ENCODE data around the gene SHISAL2B. TPM values are rescaled to one million over a fixed set of nuclear protein-coding genes. Genes with fewer than 3 reads are reported as not detected.

SHISAL2B gene
- total RNA-seq, 1 experiment from 2014 or later, result 15.2 TPM

DNA sequence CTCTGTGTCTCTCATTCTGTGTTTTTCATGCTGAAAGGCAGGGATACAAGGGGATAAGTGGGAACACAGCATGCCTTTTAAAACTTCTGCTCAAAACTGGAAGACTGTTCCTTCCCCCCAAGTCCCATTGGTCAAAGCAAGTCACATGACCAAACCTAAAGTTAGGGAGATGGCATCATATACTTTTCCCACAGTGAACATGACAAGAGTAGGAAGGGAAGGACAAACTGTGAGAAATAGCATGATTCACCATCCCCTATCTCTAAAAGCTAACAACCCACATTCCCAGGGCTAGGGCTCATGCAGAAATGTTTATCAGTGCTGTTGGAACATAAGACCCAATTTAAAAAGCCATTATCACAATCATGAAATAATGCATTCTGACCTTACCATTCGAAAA is 24.2 kb upstream of the SHISAL2B start:
- Mint-ChIP-seq H3K36me3 (no peaks in the 10 kb centered on the region), H3K27me3 (ENCODE audit: low read depth) (no peaks in the 10 kb centered on the region), H3K4me1 (peaks cover 15% of the 10 kb centered on the region), H3K4me3 (no peak overlapping the region), H3K9me3 (no peaks in the 10 kb centered on the region), H3K27ac (no peak overlapping the region)
- DNase-seq (ENCODE audit: low spot score) (no peak), ATAC-seq (no peak)
- CTCF ChIA-PET, result no interaction called here
- POLR2A ChIA-PET, result no interaction called here
- TF ChIP-seq NFATC4 (CRISPR knock-in tag; IDR thresholded peaks at IDR 0.05), result no peak
- TF ChIP-seq, protein P1, sequence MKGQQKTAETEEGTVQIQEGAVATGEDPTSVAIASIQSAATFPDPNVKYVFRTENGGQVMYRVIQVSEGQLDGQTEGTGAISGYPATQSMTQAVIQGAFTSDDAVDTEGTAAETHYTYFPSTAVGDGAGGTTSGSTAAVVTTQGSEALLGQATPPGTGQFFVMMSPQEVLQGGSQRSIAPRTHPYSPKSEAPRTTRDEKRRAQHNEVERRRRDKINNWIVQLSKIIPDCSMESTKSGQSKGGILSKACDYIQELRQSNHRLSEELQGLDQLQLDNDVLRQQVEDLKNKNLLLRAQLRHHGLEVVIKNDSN (CRISPR knock-in tag; IDR thresholded peaks at IDR 0.05), result peak; percentile 61; the same call in 1 of the 2 replicates
- TF ChIP-seq, protein P2, sequence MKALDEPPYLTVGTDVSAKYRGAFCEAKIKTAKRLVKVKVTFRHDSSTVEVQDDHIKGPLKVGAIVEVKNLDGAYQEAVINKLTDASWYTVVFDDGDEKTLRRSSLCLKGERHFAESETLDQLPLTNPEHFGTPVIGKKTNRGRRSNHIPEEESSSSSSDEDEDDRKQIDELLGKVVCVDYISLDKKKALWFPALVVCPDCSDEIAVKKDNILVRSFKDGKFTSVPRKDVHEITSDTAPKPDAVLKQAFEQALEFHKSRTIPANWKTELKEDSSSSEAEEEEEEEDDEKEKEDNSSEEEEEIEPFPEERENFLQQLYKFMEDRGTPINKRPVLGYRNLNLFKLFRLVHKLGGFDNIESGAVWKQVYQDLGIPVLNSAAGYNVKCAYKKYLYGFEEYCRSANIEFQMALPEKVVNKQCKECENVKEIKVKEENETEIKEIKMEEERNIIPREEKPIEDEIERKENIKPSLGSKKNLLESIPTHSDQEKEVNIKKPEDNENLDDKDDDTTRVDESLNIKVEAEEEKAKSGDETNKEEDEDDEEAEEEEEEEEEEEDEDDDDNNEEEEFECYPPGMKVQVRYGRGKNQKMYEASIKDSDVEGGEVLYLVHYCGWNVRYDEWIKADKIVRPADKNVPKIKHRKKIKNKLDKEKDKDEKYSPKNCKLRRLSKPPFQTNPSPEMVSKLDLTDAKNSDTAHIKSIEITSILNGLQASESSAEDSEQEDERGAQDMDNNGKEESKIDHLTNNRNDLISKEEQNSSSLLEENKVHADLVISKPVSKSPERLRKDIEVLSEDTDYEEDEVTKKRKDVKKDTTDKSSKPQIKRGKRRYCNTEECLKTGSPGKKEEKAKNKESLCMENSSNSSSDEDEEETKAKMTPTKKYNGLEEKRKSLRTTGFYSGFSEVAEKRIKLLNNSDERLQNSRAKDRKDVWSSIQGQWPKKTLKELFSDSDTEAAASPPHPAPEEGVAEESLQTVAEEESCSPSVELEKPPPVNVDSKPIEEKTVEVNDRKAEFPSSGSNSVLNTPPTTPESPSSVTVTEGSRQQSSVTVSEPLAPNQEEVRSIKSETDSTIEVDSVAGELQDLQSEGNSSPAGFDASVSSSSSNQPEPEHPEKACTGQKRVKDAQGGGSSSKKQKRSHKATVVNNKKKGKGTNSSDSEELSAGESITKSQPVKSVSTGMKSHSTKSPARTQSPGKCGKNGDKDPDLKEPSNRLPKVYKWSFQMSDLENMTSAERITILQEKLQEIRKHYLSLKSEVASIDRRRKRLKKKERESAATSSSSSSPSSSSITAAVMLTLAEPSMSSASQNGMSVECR (CRISPR knock-in tag; IDR thresholded peaks at IDR 0.05; ENCODE audit: borderline replicate concordance), result no peak
- no peak for TF ChIP-seq ZNF121 (CRISPR knock-in tag; IDR thresholded peaks at IDR 0.05)
- TF ChIP-seq, protein P3, sequence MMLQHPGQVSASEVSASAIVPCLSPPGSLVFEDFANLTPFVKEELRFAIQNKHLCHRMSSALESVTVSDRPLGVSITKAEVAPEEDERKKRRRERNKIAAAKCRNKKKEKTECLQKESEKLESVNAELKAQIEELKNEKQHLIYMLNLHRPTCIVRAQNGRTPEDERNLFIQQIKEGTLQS (CRISPR knock-in tag; conservative IDR thresholded peaks at IDR 0.05), result no peak
- TF ChIP-seq ESRRA (CRISPR knock-in tag; IDR thresholded peaks at IDR 0.05; ENCODE audit: borderline replicate concordance), result no peak
- TF ChIP-seq HMGA2 (CRISPR knock-in tag; IDR thresholded peaks at IDR 0.05), result no peak
- peak; percentile 73 for TF ChIP-seq NFYB (CRISPR knock-in tag; conservative IDR thresholded peaks at IDR 0.05; ENCODE audit: low read depth)
- no peak for TF ChIP-seq PRRX2 (CRISPR knock-in tag; IDR thresholded peaks at IDR 0.05)
- no peak for TF ChIP-seq FOXP1 (CRISPR knock-in tag; IDR thresholded peaks at IDR 0.05; ENCODE audit: borderline replicate concordance)
- TF ChIP-seq, protein P4, sequence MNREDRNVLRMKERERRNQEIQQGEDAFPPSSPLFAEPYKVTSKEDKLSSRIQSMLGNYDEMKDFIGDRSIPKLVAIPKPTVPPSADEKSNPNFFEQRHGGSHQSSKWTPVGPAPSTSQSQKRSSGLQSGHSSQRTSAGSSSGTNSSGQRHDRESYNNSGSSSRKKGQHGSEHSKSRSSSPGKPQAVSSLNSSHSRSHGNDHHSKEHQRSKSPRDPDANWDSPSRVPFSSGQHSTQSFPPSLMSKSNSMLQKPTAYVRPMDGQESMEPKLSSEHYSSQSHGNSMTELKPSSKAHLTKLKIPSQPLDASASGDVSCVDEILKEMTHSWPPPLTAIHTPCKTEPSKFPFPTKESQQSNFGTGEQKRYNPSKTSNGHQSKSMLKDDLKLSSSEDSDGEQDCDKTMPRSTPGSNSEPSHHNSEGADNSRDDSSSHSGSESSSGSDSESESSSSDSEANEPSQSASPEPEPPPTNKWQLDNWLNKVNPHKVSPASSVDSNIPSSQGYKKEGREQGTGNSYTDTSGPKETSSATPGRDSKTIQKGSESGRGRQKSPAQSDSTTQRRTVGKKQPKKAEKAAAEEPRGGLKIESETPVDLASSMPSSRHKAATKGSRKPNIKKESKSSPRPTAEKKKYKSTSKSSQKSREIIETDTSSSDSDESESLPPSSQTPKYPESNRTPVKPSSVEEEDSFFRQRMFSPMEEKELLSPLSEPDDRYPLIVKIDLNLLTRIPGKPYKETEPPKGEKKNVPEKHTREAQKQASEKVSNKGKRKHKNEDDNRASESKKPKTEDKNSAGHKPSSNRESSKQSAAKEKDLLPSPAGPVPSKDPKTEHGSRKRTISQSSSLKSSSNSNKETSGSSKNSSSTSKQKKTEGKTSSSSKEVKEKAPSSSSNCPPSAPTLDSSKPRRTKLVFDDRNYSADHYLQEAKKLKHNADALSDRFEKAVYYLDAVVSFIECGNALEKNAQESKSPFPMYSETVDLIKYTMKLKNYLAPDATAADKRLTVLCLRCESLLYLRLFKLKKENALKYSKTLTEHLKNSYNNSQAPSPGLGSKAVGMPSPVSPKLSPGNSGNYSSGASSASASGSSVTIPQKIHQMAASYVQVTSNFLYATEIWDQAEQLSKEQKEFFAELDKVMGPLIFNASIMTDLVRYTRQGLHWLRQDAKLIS (CRISPR knock-in tag; IDR thresholded peaks at IDR 0.05; ENCODE audit: borderline replicate concordance), result no peak
- TF ChIP-seq RELA (CRISPR knock-in tag; IDR thresholded peaks at IDR 0.05; ENCODE audit: borderline replicate concordance), result no peak
- TF ChIP-seq, protein P5, sequence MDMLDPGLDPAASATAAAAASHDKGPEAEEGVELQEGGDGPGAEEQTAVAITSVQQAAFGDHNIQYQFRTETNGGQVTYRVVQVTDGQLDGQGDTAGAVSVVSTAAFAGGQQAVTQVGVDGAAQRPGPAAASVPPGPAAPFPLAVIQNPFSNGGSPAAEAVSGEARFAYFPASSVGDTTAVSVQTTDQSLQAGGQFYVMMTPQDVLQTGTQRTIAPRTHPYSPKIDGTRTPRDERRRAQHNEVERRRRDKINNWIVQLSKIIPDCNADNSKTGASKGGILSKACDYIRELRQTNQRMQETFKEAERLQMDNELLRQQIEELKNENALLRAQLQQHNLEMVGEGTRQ (CRISPR knock-in tag; IDR thresholded peaks at IDR 0.05), result peak; percentile 78
- TF ChIP-seq CBFB (CRISPR knock-in tag; IDR thresholded peaks at IDR 0.05; ENCODE audit: low read depth), result no peak

DNA sequence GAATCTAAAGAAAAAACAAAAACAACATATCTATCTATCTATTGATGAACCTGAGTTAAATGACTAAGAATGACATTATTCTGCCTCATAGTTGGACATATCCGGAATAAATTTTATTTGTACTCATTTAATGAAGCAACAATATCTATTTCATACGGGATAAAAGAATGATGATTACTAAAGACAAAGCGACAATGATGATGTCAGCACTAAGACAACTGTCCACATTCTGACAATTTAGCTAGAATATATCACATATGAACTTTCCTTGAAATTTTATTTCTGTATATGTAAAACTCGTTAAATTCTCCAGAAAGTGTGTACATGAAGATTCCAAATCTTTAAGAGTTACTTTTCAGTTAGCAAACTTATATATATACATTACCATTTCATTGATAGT is 23.2 kb upstream of the SHISAL2B start:
- ATAC-seq (no peak), DNase-seq (ENCODE audit: low spot score) (no peak)
- Mint-ChIP-seq H3K27ac (no peak overlapping the region), H3K27me3 (ENCODE audit: low read depth) (no peaks in the 10 kb centered on the region; the same call in 1 of the 2 replicates), H3K4me3 (no peak overlapping the region), H3K4me1 (peaks cover 15% of the 10 kb centered on the region), H3K36me3 (no peaks in the 10 kb centered on the region), H3K9me3 (peaks cover 9% of the 10 kb centered on the region)
- TF ChIP-seq, protein P6, sequence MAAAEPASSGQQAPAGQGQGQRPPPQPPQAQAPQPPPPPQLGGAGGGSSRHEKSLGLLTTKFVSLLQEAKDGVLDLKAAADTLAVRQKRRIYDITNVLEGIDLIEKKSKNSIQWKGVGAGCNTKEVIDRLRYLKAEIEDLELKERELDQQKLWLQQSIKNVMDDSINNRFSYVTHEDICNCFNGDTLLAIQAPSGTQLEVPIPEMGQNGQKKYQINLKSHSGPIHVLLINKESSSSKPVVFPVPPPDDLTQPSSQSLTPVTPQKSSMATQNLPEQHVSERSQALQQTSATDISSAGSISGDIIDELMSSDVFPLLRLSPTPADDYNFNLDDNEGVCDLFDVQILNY (CRISPR knock-in tag; IDR thresholded peaks at IDR 0.05), result no peak
- CTCF ChIA-PET, result no interaction called here
- POLR2A ChIA-PET, result no interaction called here

Measured in WTC11 (cell line).